ENCODE results near the gene IRGQ.
"Not testable (repeated sequence)": the region's sequence is repeated elsewhere in the genome, so short reads cannot be mapped to it uniquely, and the experiment has no call there.

IRGQ gene

DNA sequence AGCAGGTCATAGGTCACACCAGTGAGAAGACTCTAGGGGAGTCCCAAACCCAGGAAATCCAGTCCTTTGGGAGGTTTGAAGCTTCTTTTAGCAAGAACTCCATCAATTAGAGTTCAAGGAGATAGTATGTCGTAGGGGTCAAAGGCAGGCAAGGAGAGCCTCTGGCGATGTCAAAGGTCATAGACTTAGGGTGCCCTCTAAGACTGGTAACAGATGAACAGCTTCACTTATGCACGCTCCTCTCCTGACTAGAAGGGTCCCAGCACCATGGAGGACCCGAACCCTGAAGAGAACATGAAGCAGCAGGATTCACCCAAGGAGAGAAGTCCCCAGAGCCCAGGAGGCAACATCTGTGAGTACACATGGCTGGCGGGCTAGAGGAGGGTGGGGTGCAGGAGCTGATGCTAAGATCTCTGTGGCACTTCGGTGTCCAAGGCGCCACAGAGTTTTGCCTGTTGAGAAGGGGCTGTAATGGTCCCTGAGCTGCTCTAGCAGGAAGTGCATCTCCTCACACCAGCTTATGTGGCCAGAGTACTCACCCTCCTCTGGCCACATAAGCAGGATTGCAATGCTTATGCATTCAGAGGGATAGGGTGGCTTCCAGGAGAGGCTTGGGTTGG, 1.0 kb upstream of the IRGQ start:
- no peak for DNase-seq

DNA sequence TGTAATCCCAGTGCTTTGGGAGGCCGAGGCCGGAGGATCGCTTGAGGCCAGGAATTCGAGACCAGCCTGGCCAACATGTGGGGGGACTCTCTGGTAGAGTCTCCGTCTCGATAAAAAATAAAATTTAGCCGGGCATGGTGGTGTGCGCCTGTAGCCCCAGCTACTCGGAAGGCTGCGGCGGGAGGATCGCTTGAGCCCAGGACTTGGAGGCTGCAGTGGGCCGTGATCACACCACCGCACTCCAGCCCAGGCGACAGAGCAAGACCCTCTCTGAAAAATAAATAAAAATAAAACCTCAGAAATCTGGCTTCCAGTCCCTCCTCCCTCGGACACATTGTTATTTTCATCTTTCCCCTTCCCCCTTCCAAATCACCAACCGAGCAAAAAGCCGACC, 332 bp downstream of the IRGQ start:
- peak; percentile 22 to 32 for DNase-seq

DNA sequence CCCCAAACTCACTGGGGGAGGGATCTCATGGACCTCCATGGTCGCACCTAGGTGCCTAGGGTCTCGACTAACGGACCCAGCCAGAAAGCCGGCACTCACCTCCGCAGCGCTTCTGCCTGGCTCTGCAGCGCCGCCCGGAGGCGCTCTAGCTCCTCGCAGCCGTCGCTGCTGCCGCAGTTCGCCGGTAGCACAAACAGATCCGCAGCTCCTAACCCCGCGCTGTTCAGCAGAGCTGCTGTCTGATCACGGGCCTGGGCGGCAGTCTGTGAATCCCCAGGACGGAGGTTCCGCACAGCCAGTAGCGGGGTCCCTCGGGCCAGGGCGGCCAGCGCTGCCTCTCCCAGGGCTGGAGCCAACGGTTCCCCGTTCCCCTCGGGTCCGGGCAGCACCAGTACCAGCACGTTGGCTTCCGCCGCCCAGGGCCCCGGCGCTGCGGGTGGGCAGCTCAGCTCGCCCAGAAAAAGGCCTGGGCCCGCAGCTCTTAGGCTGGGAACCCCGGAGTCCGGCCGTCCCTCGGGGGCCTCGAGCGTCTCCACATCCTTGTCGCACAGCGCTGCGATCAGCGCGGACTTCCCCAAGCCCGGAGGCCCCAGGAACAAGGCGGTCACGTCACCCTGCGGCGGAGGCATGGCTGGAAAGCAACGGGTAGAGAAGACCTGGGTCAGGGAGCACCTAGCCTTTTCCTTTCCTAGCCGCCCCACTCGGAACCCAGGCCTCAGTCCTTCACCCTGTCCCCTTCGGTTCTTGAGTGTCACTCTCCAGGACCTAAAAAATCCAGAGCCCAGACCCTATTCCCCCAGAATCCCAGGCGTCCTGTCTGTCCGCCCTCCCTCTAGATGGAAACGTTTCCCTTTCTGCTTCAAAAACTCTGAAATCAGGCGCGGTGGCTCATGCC, 977 bp downstream of the IRGQ start:
- DNase-seq = peak; percentile 71 to 77

DNA sequence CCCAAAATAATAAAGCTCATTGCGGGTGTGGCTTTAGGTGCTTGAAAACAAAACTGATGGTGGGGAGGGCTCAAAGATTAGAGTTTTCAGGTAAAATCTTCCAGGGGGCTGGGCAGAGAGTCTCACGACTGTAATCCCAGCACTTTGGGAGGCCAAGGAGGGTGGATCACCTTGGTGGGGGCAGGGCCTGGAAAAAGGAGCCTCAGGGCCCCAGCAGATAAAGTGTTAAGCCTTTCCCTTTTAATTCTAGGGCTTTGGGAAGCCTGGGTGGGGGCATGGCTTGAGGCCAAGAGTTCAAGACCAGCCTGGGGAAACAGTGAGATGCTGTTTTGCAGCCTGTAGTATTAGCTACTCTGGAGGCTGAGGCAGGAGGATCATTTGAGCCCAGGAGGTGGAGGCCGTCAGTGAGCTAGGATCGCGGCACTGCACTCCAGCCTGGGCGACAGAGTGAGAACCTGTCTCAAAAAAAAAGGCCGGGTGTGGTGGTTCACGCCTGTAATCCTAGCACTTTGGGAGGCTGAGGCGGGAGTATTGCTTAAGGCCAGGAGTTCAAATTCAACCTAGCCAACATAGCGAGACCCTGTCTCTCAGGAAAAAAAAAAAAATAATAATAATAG, 1.7 kb downstream of the IRGQ start:
- no peak for DNase-seq

DNA sequence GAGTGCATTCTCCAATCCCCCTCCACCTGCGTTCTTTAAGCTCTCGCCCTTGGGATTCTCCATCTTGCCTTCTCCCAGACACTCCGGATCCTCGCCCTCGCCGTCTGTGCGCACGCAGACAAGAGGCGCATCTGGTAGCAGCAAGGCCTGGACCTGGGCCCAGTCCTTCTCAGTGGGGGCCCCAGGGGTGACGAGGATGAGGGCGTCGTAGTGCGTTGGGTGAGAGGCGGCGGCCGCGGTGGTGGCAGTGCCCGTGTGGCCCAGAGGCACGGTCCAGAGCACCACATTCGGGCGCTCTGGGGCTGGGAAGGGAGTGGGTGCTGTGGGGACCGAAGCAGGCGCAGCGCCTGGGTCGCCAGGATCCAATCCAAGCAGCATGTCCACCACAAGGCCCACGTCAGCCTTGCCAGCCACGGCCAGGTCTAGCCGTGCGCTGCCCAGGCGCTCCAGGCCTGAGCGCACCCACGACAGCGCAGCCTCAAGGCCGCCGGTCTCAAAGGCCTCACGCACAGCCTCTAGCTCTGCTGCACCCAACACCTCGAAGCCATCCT, 3.1 kb downstream of the IRGQ start:
- DNase-seq = no peak

DNA sequence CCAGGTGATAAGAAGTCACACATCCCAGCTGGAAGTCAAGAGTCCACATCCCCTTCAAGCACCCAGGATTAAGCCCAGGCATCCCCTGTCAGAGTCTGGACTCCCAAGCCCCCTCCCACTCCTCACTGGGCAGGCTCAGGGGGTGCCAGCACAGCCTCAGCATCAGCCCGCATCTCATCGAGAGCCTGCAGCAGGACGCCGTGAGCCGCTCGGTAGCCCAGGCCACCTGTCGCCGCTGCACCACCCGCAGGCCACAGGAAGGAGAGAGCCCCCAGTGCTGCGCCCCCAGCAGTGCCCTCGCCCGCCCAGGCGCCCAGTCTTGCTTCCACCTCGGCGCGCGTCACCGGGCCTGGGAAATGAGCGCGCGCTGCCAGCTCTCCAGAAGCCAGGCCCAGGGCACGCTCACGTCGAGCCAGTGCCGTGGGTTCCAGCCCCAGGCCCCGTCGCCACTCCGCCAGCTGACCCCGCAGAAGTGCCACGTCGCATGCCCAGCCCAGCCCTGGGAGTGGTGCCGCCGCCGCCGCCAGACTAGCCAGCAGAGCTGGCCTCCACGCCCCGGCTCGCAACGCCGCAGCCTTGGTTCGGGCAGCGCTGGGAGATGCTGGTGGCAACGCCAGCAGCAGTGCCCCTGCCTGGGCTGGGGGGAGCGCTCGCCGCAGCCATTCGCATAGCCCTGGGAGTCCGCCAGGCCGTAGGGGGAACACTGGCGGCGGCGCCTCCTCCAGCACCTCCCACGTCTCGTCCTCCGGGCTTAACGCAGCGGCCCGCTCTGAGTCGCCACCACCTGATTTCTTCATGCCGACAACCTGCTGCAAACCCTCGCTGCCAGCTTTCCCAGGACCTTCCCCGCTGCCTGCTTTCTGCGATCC, 3.8 kb downstream of the IRGQ start:
- DNase-seq = no peak

DNA sequence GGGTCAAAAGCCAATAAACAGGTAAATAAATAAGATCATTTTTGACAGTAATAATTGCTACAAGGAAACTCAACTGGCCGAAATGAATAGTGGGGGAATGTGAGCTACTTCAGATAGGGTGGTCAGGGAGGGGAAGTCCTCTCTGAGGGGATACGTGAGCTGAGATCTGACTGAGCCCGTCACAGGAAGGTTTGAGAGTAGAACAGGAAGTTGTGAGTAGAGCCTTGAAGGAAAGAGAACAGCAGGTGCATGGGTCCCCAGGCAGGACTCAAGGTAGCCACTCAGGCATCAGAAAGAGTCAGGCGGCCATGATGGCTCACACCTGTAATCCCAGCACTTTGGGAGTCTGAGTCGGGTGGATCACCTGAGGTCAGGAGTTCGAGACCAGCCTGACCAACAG, 6.3 kb downstream of the IRGQ start:
- DNase-seq = no peak

DNA sequence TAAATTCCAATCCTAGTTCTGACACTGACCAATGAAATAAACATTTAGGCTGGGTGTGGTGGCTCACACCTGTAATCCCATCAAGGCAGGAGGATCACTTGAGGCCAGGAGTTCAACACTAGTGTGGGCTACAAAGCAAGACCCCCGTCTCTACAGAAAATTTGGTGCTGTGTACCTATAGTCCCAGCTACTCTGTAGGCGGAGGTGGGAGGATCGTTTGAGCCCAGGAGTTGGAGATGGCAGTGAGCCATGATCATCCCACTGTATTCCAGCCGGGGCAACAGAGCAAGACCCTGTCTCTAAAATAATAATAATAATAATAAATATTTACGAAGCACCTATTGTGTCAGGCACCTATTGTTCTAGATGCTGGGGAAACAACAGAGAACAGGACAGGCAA, 6.7 kb downstream of the IRGQ start:
- no peak for DNase-seq

DNA sequence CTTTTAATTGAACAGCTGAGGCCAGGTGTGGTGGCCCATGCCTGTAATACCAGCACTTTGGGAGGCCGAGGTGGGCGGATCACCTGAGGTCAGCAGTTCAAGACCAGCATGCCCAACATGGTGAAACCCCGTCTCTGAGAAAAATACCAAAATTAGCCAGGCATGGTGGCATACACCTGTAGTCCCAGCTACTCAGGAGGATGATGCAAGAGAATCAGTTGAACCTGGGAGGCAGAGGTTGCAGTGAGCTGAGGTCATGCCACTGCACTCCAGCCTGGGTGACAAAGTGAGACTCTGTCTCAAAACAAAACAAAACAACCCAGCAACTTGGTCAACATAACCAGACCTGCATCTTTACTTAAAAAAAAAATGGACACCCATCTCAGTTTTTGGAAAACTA, 8.9 kb downstream of the IRGQ start:
- not testable (repeated sequence) for DNase-seq

DNA sequence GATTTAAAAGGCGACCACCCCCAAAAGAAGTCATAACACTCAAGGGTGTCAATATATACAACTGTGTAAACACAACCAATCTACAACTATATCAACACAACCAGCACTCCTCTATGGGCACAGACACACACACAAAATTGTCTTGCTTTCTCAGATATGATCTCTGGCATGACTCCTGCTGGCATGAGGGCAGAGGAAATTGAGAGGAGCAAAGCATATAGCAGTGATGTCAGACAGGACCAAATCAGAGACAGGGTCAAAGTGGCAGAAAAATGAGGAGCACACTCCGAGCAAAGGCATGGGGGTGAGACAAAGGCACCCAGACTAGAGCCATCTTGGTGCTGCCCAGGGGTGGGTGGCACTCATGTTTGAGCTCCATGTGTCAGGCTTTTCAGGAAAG, 9.6 kb downstream of the IRGQ start:
- DNase-seq = no peak

DNA sequence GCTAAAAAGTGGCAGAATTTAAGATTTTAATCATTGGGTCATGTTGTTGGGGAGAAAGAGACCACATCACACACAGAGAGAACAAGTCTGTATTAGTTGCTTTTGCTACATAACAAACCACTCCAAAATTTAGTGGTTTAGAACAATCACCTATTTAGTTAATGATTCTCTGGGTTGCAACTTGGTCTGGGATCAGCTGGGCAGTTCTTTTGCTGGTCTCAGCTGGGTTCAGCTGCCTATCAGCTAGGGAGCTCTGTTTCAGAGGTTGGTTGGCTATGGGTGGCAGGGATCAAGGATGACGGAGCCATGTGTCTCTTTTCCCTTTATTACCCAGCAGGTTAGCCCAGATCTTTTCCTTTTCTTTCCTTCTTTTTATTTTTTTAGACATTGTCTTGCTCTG, 11.4 kb downstream of the IRGQ start:
- DNase-seq = no peak

DNA sequence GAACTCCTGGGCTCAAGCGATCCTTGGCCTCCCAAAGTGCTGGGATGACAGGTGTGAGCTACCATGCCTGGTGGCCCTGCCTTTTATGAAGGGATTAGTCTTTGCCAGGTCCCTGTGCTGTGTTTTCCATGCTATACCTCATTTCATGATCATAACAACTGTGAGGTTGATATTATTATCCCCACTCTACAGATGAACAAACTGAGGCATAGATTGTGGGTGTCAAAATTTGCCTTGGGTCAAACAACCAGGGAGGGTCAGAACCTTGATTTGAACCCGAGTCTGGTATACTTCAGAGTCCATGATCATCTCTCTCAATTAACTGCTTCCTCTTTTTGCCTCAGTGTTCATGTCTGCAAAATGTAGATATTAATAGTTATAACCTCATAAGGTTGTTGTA, 13.4 kb downstream of the IRGQ start:
- no peak for DNase-seq

DNA sequence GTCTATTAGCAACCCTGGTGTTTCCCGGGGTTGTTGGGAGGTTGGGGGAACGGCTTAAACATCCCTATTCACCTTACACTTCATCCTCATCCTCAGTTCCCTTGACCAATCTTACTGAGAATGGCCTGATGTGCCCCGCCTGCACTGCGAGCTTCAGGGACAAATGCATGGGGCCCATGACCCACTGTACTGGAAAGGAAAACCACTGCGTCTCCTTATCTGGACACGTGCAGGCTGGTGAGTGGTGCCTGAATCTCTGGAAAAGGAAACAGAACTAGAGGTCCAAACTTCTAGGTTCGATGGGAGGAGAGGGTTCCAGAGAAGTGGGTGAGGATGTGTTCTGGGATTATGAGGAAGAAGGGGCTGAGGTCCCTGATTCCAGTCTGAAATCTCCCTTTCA, 14.5 kb downstream of the IRGQ start:
- DNase-seq = no peak

DNA sequence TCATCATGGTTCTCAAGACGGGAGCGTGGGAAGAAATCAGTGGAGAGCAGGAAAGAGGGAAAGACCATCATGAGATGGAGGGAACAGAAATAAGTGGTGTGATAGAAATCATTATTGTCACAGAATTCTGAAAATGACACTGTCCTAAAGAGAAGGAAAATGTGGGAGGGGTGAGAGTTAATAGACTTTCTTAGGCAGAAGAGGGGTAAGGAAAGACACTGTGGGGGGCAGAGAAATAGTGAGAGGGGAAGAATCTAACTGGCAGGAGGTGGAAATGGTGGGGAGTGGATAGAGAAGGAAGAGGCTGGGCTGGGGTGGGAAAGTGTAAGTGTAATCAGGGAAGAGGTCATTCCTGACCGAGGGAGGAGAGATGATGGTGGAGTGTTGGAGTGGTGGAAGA, 17.1 kb downstream of the IRGQ start:
- DNase-seq = no peak

DNA sequence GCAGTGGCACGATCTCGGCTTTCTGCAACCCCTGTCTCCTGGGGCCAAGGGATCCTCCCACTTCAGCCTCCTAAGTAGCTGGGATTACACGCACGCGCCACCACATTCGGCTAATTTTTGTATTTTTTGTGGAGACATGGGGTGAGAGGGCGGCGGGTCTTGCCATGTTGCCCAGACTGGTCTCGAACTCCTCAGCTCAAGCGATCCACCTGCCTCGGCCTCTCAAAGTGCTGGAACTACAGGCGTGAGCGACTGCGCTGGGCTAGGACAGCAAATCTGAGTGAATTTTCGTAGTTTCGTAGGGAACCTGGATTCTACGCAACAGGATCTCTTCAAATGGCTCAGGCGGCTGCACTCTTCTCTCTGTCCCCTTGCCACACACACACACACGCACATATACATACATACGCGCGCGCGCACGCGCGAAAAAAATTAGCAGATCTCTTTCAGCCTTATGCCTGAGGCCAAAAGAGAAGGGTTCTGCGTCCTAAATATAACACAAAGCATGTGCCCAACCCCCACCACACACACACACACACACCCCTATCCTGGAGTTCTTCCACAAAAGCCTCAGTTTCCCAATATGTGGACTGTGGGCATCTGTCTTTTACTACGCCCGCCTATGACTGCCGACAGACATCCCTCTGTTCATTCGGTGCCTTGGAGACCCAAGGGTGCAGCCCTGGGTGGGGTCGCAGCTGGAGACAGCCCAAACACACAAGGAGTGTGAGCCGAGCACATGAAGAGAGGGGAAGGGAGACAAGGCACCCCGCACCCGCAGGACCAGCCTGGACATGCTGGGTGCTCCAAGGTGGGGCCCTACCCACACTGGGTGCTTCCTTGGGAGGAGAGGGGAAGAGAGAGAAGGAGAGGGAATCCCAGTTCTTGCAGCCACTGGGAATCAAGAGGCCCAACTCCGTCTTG, 19.7 kb downstream of the IRGQ start:
- DNase-seq = no peak

DNA sequence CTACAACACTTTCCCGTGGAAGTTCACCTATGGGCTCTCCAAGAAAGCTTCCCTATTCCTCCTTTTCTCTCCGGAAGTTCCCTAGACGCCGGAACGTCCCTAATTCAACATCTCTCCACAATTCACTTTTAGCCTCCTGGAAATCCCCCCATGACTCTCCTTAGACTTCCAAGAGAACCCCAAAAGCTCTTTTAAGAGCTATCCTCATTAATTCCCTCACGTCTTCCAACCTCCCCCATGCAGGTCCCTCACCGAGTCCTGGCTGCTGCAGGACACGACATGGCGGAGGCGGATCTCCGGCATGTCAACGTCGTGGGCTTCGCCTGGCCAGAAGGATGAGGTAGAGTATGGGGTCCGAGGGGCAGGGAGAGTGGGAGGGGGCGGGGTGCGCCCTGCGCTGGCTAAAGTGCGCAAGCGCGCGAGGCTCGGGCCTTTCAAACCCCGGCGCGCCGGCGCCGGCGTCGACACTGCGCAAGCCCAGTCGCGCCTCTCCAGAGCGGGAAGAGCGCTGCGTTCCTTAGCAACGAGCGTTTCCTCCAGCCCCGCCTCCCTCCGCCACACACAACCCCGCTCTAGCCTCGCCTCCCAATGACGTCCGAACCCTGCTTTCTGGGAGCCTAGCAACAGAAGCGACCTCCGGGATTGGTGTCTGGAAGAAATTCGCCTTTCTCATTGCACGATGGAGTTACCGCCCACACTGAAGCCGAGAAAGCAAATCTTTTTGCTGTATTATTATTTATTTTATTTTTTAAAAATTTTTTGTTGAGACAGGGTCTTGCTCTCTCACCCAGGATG, 20.6 kb downstream of the IRGQ start, which contains the start of the genes PINLYP and XRCC1:
TSS of gene PINLYP (plus strand) at position 646 of the 795 bp plus-strand sequence. CDS start 1,391 bp downstream, outside the sequence.
TSS of gene XRCC1 (minus strand) at position 372 of the 795 bp plus-strand sequence. CDS start at position 303, 69 bp downstream.
- peak; percentile 96 to 98 for DNase-seq

DNA sequence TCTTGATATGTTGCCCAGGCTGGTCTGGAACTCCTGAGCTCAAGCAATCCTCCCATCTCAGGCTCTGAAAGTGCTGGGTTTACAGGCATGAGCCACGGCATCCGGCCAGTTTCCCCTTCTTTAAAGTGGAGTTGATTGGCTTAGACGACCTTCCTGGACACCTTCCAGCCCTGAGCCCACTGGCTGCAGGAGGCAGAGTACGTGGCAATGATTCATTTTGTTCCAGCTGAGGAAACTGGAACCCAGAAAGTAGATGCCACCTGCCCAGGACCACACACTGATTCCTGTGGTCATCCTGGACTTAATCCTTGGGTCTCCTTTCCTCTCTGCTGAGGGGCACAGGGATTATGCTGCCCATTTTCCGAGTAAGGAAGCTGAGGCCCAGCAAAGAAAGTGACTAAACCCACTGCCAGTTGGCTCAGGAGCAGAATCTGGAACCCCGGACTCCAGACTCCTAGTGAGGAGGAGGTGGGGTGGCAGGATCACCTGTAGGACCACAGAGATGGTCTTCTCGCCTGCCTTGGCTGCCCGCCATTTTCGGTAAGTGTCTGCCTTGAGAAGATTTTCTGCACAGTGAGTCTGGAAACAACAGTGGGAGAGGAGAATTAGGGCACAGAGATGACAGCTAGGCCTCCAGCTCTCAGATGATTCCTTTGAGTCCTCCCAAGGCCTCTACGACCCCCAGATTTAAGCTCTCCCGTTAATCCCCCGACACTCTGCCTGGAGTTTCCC, 21.3 kb downstream of the IRGQ start:
- DNase-seq = no peak

DNA sequence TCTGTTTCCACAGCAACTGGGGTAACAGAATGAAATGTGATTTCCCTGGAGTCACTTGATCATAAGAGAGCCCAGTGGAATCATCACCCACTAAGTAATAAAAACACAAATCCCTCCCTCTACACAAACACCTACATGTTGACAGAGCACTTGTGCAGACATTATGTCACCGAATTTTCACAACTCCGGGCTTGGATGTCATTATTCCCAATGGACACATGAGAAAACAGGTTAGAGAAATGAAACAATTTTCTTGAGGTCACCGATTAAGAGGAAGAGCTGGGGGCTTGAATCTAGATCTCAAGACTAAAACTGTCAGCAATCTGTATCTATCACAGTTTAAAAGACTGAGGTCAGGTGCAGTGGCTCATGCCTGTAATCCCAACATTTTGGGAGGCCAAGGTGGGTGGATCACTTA, 23.8 kb downstream of the IRGQ start:
- DNase-seq = no peak

DNA sequence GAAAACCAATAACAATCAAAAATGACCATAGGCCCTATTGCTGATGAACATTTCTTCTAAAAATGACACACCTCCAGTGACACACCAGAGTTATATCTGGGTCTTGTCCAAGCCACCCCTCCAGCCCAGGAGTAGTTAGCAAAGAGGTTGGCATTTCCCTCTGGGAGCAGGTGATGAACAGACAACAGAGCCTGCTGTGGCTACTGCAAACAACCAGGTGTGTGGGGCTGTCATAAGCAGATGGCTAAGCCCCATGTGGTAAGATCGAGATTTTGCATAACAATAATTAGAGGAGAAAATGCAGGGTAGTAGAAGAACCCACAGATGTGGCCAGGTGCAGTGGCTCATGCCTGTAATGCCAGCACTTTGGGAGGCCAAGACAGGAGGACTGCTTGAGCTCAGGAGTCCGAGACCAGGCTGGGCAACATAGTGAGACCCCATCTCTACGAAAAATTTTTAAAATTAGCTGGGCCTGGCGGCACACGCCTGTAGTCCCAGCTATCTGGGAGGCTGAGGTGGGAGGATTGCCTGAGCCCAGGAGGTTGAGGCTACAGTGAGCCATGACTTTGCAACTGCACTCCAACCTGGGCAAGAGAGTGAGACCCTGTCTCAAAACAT, 25.7 kb downstream of the IRGQ start:
- DNase-seq = no peak
